H9 (cell line): ENCODE measurements around the gene KAZN. TPM values are rescaled to one million over a fixed set of nuclear protein-coding genes. Genes with fewer than 3 reads are reported as not detected.

Source experiments
- DNase-seq: peaks from one replicate; pipeline ENCODE4 v3.0.0-alpha.2; 2017
- H2AFZ ChIP-seq: one replicate; pipeline ENCODE4 v1.6.1; 2013; ENCODE audit warnings: mild to moderate bottlenecking, low read length, control low read depth, moderate library complexity
- H2AK5ac ChIP-seq: 2 replicates; pipeline ENCODE4 v1.6.1; 2013; ENCODE audit warnings: low read length, control low read depth, mixed read lengths; ENCODE audit not compliant: insufficient read length
- H2BK120ac ChIP-seq: one replicate; pipeline ENCODE4 v1.6.1; 2013; ENCODE audit warnings: low read depth, mild to moderate bottlenecking, low read length, control low read depth, inconsistent platforms; ENCODE audit not compliant: poor library complexity, severe bottlenecking
- H2BK12ac ChIP-seq: 2 replicates; pipeline ENCODE4 v1.6.1; 2013; ENCODE audit warnings: low read length, control low read depth, mixed read lengths, low read depth; ENCODE audit not compliant: insufficient read length
- H2BK15ac ChIP-seq: 2 replicates; pipeline ENCODE4 v1.6.1; 2013; ENCODE audit warnings: low read depth, low read length, control low read depth
- H2BK20ac ChIP-seq: one replicate; pipeline ENCODE4 v1.6.1; 2013; ENCODE audit warnings: low read depth, mild to moderate bottlenecking, low read length, control low read depth, inconsistent platforms; ENCODE audit not compliant: poor library complexity, severe bottlenecking
- H2BK5ac ChIP-seq: 2 replicates; pipeline ENCODE4 v1.6.1; 2013; ENCODE audit warnings: low read length, control low read depth, mixed read lengths; ENCODE audit not compliant: insufficient read length
- H3K14ac ChIP-seq: 2 replicates; pipeline ENCODE4 v1.6.1; 2013; ENCODE audit warnings: low read length, control low read depth; ENCODE audit not compliant: insufficient read depth
- H3K18ac ChIP-seq: 2 replicates; pipeline ENCODE4 v1.6.1; 2013; ENCODE audit warnings: low read depth, mild to moderate bottlenecking, mixed read lengths, low read length, control low read depth; ENCODE audit not compliant: insufficient read length
- H3K23ac ChIP-seq: 2 replicates; pipeline ENCODE4 v1.6.1; 2013; ENCODE audit warnings: low read length, control low read depth, mixed read lengths, low read depth; ENCODE audit not compliant: insufficient read length
- H3K23me2 ChIP-seq: 2 replicates; pipeline ENCODE4 v1.6.1; 2013; ENCODE audit warnings: low read depth, mild to moderate bottlenecking, mixed read lengths, low read length, control low read depth; ENCODE audit not compliant: insufficient read length, poor library complexity, severe bottlenecking
- H3K27ac ChIP-seq: 2 replicates; pipeline ENCODE4 v1.5.1; 2013; ENCODE audit warnings: low read length, control low read depth, mixed read lengths, low read depth; ENCODE audit not compliant: insufficient read length
- H3K27me3 ChIP-seq: 2 replicates; pipeline ENCODE4 v1.6.1; 2013; ENCODE audit warnings: low read length, control low read depth, inconsistent platforms; ENCODE audit not compliant: insufficient read depth
- H3K4ac ChIP-seq: 2 replicates; pipeline ENCODE4 v1.6.1; 2013; ENCODE audit warnings: low read depth, mild to moderate bottlenecking, control low read depth, inconsistent platforms, low read length, moderate library complexity
- H3K4me1 ChIP-seq: 2 replicates; pipeline ENCODE4 v1.6.1; 2013; ENCODE audit warnings: low read length, control low read depth, inconsistent platforms; ENCODE audit not compliant: insufficient read depth
- H3K4me2 ChIP-seq: 2 replicates; pipeline ENCODE4 v1.6.1; 2013; ENCODE audit warnings: low read length, control low read depth, mixed read lengths; ENCODE audit not compliant: insufficient read length, insufficient read depth
- H3K56ac ChIP-seq: 2 replicates; pipeline ENCODE4 v1.6.1; 2013; ENCODE audit warnings: low read depth, mild to moderate bottlenecking, mixed read lengths, low read length, control low read depth; ENCODE audit not compliant: insufficient read length
- H3K79me1 ChIP-seq: 2 replicates; pipeline ENCODE4 v1.6.1; 2013; ENCODE audit warnings: low read depth, mild to moderate bottlenecking, moderate library complexity, low read length, control low read depth, inconsistent platforms; ENCODE audit not compliant: insufficient read depth, poor library complexity, severe bottlenecking
- H3K79me2 ChIP-seq: 2 replicates; pipeline ENCODE4 v1.6.1; 2013; ENCODE audit warnings: low read length, control low read depth, inconsistent platforms; ENCODE audit not compliant: insufficient read depth
- H3K9ac ChIP-seq: 2 replicates; pipeline ENCODE4 v1.6.1; 2013; ENCODE audit warnings: low read length, control low read depth, mixed read lengths; ENCODE audit not compliant: insufficient read length; ENCODE audit errors: extremely low read depth
- H3K9me3 ChIP-seq: one replicate; pipeline ENCODE4 v1.6.1; 2013; ENCODE audit warnings: low read depth, low read length, inconsistent platforms; ENCODE audit not compliant: control insufficient read depth
- H3T11ph ChIP-seq: one replicate; pipeline ENCODE4 v1.6.1; 2013; ENCODE audit warnings: mild to moderate bottlenecking, low read length, control low read depth, inconsistent platforms
- H4K20me1 ChIP-seq: one replicate; pipeline ENCODE4 v1.6.1; 2013; ENCODE audit not compliant: control insufficient read depth, insufficient read length, insufficient read depth
- H4K5ac ChIP-seq: 2 replicates; pipeline ENCODE4 v1.6.1; 2013; ENCODE audit warnings: low read depth, mild to moderate bottlenecking, mixed read lengths, low read length, control low read depth; ENCODE audit not compliant: insufficient read length
- H4K8ac ChIP-seq: replicated peaks from 2 replicates; pipeline ENCODE4 v1.6.1; 2013; ENCODE audit warnings: low read length, control low read depth, mixed read lengths, low read depth; ENCODE audit not compliant: insufficient read length
- H4K91ac ChIP-seq: 2 replicates; pipeline ENCODE4 v1.6.1; 2013; ENCODE audit warnings: low read depth, mild to moderate bottlenecking, moderate library complexity, mixed read lengths, low read length, control low read depth; ENCODE audit not compliant: insufficient read length
- H3K27ac Mint-ChIP-seq, 3 experiments: 2 replicates in 2 of 3; 3 replicates in 1 of 3; pipeline ENCODE4 v1.8.0; 2020 to 2021; ENCODE audit warnings: mixed read lengths in 3 of 3, mild to moderate bottlenecking in 1 of 3, moderate library complexity in 1 of 3
- H3K27me3 Mint-ChIP-seq: 2 replicates; pipeline ENCODE4 v1.8.0; 2021; ENCODE audit warnings: low read depth, mild to moderate bottlenecking, moderate library complexity, mixed read lengths
- H3K36me3 Mint-ChIP-seq, 3 experiments: 2 replicates in 2 of 3; 3 replicates in 1 of 3; pipeline ENCODE4 v1.8.0; 2020 to 2021; ENCODE audit warnings: low read depth in 3 of 3, mixed read lengths in 3 of 3; ENCODE audit not compliant: insufficient read depth in 1 of 3
- H3K4me1 Mint-ChIP-seq, 2 experiments: 2 replicates each; pipeline ENCODE4 v1.8.0; 2020; ENCODE audit warnings: mixed read lengths in 2 of 2
- H3K4me3 Mint-ChIP-seq, 2 experiments: 2 replicates in 1 of 2; 3 replicates in 1 of 2; pipeline ENCODE4 v1.8.0; 2020 to 2021; ENCODE audit warnings: mild to moderate bottlenecking in 2 of 2, mixed read lengths in 2 of 2, moderate library complexity in 1 of 2
- H3K9me3 Mint-ChIP-seq, 2 experiments: 2 replicates in 1 of 2; 3 replicates in 1 of 2; pipeline ENCODE4 v1.8.0; 2020; ENCODE audit warnings: mild to moderate bottlenecking in 2 of 2, mixed read lengths in 2 of 2, moderate library complexity in 1 of 2
- CTCF ChIP-seq: fragments of 200-600 bp; sonication (generic); conservative IDR thresholded peaks from 3 replicates; pipeline ENCODE4 v1.8.0; 2021; ENCODE audit warnings: antibody characterized with exemption, mild to moderate bottlenecking
- WGBS: extraction: QIAGEN DNeasy Blood & Tissue Kit; methylation state at CpG from one replicate; pipeline ENCODE4 v1.1.7; 2013; ENCODE audit warnings: missing lambda C conversion rate, low lambda C conversion rate, mixed read lengths; ENCODE audit not compliant: insufficient read length; ENCODE audit errors: extremely low coverage; 5-methylcytosine and 5-hydroxymethylcytosine counted together
- total RNA-seq: library from RNA; stranded (reverse); gene quantifications from 2 replicates; pipeline ENCODE4 v1.2.1, GENCODE V29; 2021

Gene KAZN
- total RNA-seq, 1 experiment from 2014 or later = 7.6 TPM

DNA sequence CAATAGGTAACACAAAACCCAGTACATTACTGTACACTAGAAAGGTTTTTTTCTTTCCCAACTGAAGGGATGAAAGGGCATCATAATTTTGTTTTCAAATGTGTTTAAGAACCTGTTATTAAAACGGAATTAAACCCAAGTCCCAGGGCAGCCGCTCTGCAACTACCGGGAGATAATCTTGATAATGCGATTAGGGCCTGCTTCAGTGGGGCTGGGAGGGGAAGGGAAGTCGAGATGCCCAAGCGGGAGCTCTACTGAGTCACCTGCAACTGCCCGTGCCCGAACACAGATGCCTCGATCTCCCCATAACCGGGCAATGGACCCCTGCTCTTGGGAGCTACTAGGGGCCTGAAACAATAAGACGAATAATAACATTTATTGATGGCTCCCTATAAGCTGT, 61.4 kb downstream of the KAZN start:
- Histone ChIP-seq H3K4ac (no peak overlapping the region), H3K14ac (no peak overlapping the region), H2BK12ac (no peak overlapping the region), H3K27ac (no peak overlapping the region), H2BK20ac (no peak overlapping the region), H2BK15ac (no peak overlapping the region), H4K91ac (no peak overlapping the region), H3K23ac (no peak overlapping the region), H3K79me1 (no peaks in the 10 kb centered on the region), H3T11ph (no peak overlapping the region), H4K8ac (no peak overlapping the region), H3K9me3 (no peaks in the 10 kb centered on the region), H3K4me2 (no peak overlapping the region), H3K9ac (no peak overlapping the region), H3K56ac (no peak overlapping the region), H3K18ac (no peak overlapping the region), H2BK120ac (no peak overlapping the region), H2BK5ac (no peak overlapping the region), H3K23me2 (no peaks in the 10 kb centered on the region), H4K5ac (no peak overlapping the region), H4K20me1 (no peaks in the 10 kb centered on the region), H3K79me2 (no peaks in the 10 kb centered on the region), H2AFZ (no peak overlapping the region), H2AK5ac (no peak overlapping the region), H3K4me1 (no peaks in the 10 kb centered on the region), H3K27me3 (no peaks in the 10 kb centered on the region)
- H3K4me3 Mint-ChIP-seq = no peak overlapping the region
- DNase-seq = no peak
- TF ChIP-seq CTCF = no peak
- no peak overlapping the region for H3K27ac Mint-ChIP-seq
- H3K27me3 Mint-ChIP-seq = no peaks in the 10 kb centered on the region
- peaks cover 10 to 14% of the 10 kb centered on the region in 2 experiments for H3K4me1 Mint-ChIP-seq
- H3K9me3 Mint-ChIP-seq = no peaks in the 10 kb centered on the region; a peak in 1 of 5 replicates
- no peaks in the 10 kb centered on the region for H3K36me3 Mint-ChIP-seq
- WGBS = no CpG with 5 or more reads among the region's 11 CpGs
